Caco-2 (cell line): ENCODE data around the gene FGF6. TPM values are rescaled to one million over a fixed set of nuclear protein-coding genes. Genes with fewer than 3 reads are reported as not detected.

Source experiments
- BruUV-seq: library from RNA; stranded (reverse); fragments of 400-500 nt; replicated peaks from 2 replicates; lab custom pipeline; 2021; lab: Mats Ljungman, UMichigan
- CTCF ChIA-PET: fragments of 300-600 bp; sonication (Branson Sonifier 250); formaldehyde crosslinking; loops from one replicate; lab custom pipeline; 2022; ENCODE audit warnings: antibody characterized with exemption; lab: Charles Lee
- POLR2A ChIA-PET: fragments of 300-600 bp; sonication (Branson Sonifier 250); formaldehyde crosslinking; loops from one replicate; lab custom pipeline; 2022; ENCODE audit warnings: antibody characterized with exemption; lab: Charles Lee
- DNase-seq, 2 experiments: peaks; one replicate each; pipeline versions ENCODE4 v3.0.0 to v3.0.0-alpha.2; 2020 to 2022
- H3K27me3 ChIP-seq: replicated peaks from 2 replicates; pipeline ENCODE4 v1.6.0; 2011; ENCODE audit warnings: low read length; ENCODE audit not compliant: control insufficient read depth, insufficient read depth
- H3K36me3 ChIP-seq: 2 replicates; pipeline ENCODE4 v1.5.1; 2011; ENCODE audit warnings: low read length; ENCODE audit not compliant: control insufficient read depth, insufficient read depth
- H3K4me1 ChIP-seq: fragments of 250-450 bp; sonication (Bioruptor Pico); 2 replicates; pipeline ENCODE4 v1.5.1; 2020; ENCODE audit warnings: mild to moderate bottlenecking
- H3K4me3 ChIP-seq: 2 replicates; pipeline ENCODE4 v1.5.1; 2011; ENCODE audit warnings: low read depth, mild to moderate bottlenecking, control low read depth, low read length
- H3K9me3 ChIP-seq: fragments of 250-450 bp; sonication (Bioruptor Pico); 2 replicates; pipeline ENCODE4 v1.5.1; 2020; ENCODE audit warnings: mild to moderate bottlenecking, moderate library complexity
- H3K27ac Mint-ChIP-seq: one replicate; pipeline ENCODE4 v1.8.0; 2022; ENCODE audit warnings: mixed read lengths; ENCODE audit not compliant: unreplicated experiment
- H3K27me3 Mint-ChIP-seq: one replicate; pipeline ENCODE4 v1.8.0; 2022; ENCODE audit warnings: mixed read lengths; ENCODE audit not compliant: insufficient read depth, unreplicated experiment
- H3K36me3 Mint-ChIP-seq: one replicate; pipeline ENCODE4 v1.8.0; 2022; ENCODE audit warnings: mild to moderate bottlenecking, mixed read lengths; ENCODE audit not compliant: insufficient read depth, unreplicated experiment
- H3K4me1 Mint-ChIP-seq: one replicate; pipeline ENCODE4 v1.8.0; 2022; ENCODE audit warnings: low read depth, mixed read lengths; ENCODE audit not compliant: unreplicated experiment
- H3K4me3 Mint-ChIP-seq: one replicate; pipeline ENCODE4 v1.8.0; 2022; ENCODE audit warnings: mild to moderate bottlenecking, moderate library complexity, mixed read lengths; ENCODE audit not compliant: unreplicated experiment
- H3K9me3 Mint-ChIP-seq: one replicate; pipeline ENCODE4 v1.8.0; 2022; ENCODE audit warnings: mixed read lengths; ENCODE audit not compliant: unreplicated experiment
- CTCF ChIP-seq, 2 experiments: fragments of 200-600 bp in 1 of 2; IDR thresholded peaks; 1 replicate in 1 of 2; 2 replicates in 1 of 2; pipeline versions ENCODE4 v1.5.1 to v1.8.0; 2011 to 2022; ENCODE audit warnings: antibody characterized with exemption in 1 of 2, control low read depth in 1 of 2, inconsistent platforms in 1 of 2, low read depth in 1 of 2, low read length in 1 of 2, mild to moderate bottlenecking in 1 of 2, moderate library complexity in 1 of 2; ENCODE audit not compliant: insufficient read depth in 1 of 2, severe bottlenecking in 1 of 2, unreplicated experiment in 1 of 2
- intact Hi-C: fragments of 100-400 bp; cut with micrococcal nuclease; formaldehyde crosslinking; loops from one replicate; pipeline ENCODE4 v1.10.0; 2022; ENCODE audit not compliant: unreplicated experiment
- total RNA-seq: library from RNA; stranded (reverse); gene quantifications from 2 replicates; pipeline ENCODE4 v1.2.3, GENCODE V29; 2022

The FGF6 gene
- total RNA-seq, 1 experiment from 2014 or later, result not detected

- 0 out of 2 replicates have a peak, but pooled peaks cover 4% of the 10 kb centered on the region for H3K4me1 ChIP-seq
- H3K27me3 ChIP-seq, result peaks cover 1% of the 10 kb centered on the region
- no peak for TF ChIP-seq CTCF (IDR thresholded peaks at IDR 0.05; ENCODE audit: insufficient read depth in 1 of 2, low read depth in 1 of 2, low read length in 1 of 2, severe bottlenecking in 1 of 2, unreplicated experiment in 1 of 2)
- no peaks in the 10 kb centered on the region for H3K4me1 Mint-ChIP-seq
- POLR2A ChIA-PET, result no interaction called here
- no peak overlapping the region for H3K27ac Mint-ChIP-seq
- intact Hi-C loops, result loop anchor here (2.0 kb wide), 1 partner anchor 107 kb away; no protein-coding TSS in a partner anchor
- DNase-seq, result no peak
- CTCF ChIA-PET, result interaction anchor here (0.6 to 1.0 kb wide), 2 partner anchors 37 to 1295 kb away, joined by 3 to 5 read pairs; no protein-coding TSS in a partner anchor
- no peak overlapping the region for H3K4me3 Mint-ChIP-seq
- no peaks in the 10 kb centered on the region for H3K9me3 ChIP-seq
- peaks cover 20% of the 10 kb centered on the region for H3K27me3 Mint-ChIP-seq
- no peaks in the 10 kb centered on the region for H3K36me3 ChIP-seq
- no peaks in the 10 kb centered on the region for H3K9me3 Mint-ChIP-seq
- BruUV-seq, result no TSS peak
- H3K36me3 Mint-ChIP-seq, result no peaks in the 10 kb centered on the region
- no peak overlapping the region for H3K4me3 ChIP-seq
Observed at GRCh38 chr12:4420138-4420670, 25.4 kb downstream of the FGF6 start.

DNA sequence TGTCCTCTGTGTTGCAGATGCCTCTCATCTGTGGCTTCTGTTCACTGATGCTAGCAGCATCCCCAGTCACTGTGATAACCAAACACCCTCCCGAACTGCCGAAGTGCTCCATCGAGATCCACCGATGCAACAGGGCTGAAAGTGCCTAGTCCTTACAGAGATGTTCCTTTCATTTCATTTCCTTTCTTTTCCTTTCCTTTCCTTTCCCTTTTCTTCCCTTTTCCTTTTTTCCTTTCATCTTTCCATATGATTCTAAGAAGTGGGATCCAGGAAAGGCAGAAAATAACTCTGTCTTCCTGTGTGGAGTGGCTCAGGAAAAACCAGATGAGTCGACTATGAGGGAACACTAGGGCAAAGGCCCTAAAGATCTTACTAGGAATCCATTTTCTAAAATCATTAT is 26.7 kb downstream of the FGF6 start:
- no peaks in the 10 kb centered on the region for H3K9me3 ChIP-seq
- TF ChIP-seq CTCF (IDR thresholded peaks at IDR 0.05; ENCODE audit: insufficient read depth in 1 of 2, low read depth in 1 of 2, low read length in 1 of 2, severe bottlenecking in 1 of 2, unreplicated experiment in 1 of 2), result no peak
- no peak for DNase-seq
- intact Hi-C loops, result loop anchor here (5.0 kb wide), 1 partner anchor 112 kb away; no protein-coding TSS in a partner anchor
- peaks cover 1% of the 10 kb centered on the region for H3K27me3 ChIP-seq
- Mint-ChIP-seq H3K27ac (no peak overlapping the region), H3K36me3 (no peaks in the 10 kb centered on the region), H3K9me3 (no peaks in the 10 kb centered on the region), H3K4me1 (no peaks in the 10 kb centered on the region), H3K4me3 (no peak overlapping the region), H3K27me3 (peaks cover 17% of the 10 kb centered on the region)
- no peaks in the 10 kb centered on the region for H3K36me3 ChIP-seq
- H3K4me1 ChIP-seq, result 0 out of 2 replicates have a peak, but pooled peaks cover 4% of the 10 kb centered on the region
- ChIA-PET CTCF (no interaction called here), POLR2A (no interaction called here)
- no TSS peak for BruUV-seq
- H3K4me3 ChIP-seq, result no peak overlapping the region

GRCh38 chr12:4417936-4418335 is 27.7 kb downstream of the FGF6 start:
- TF ChIP-seq CTCF (IDR thresholded peaks at IDR 0.05; ENCODE audit: insufficient read depth in 1 of 2, low read depth in 1 of 2, low read length in 1 of 2, severe bottlenecking in 1 of 2, unreplicated experiment in 1 of 2), result no peak
- H3K27me3 ChIP-seq, result peaks cover 1% of the 10 kb centered on the region
- CTCF ChIA-PET, result no interaction called here
- H3K36me3 ChIP-seq, result no peaks in the 10 kb centered on the region
- H3K27ac Mint-ChIP-seq, result no peak overlapping the region
- H3K36me3 Mint-ChIP-seq, result no peaks in the 10 kb centered on the region
- H3K4me1 Mint-ChIP-seq, result no peaks in the 10 kb centered on the region
- H3K9me3 ChIP-seq, result no peaks in the 10 kb centered on the region
- BruUV-seq, result no TSS peak
- no peak for DNase-seq
- intact Hi-C loops, result loop anchor here (5.0 kb wide), 1 partner anchor 111 kb away; no protein-coding TSS in a partner anchor
- POLR2A ChIA-PET, result no interaction called here
- H3K4me3 Mint-ChIP-seq, result no peak overlapping the region
- no peak overlapping the region for H3K4me3 ChIP-seq
- H3K27me3 Mint-ChIP-seq, result peaks cover 17% of the 10 kb centered on the region
- H3K9me3 Mint-ChIP-seq, result no peaks in the 10 kb centered on the region
- 0 out of 2 replicates have a peak, but pooled peaks cover 4% of the 10 kb centered on the region for H3K4me1 ChIP-seq
